ENCODE results near the gene SPATA2. TPM values are rescaled to one million over a fixed set of nuclear protein-coding genes. Genes with fewer than 3 reads are reported as not detected.
"Not testable (repeated sequence)": the region's sequence is repeated elsewhere in the genome, so short reads cannot be mapped to it uniquely, and the experiment has no call there.

SPATA2 gene, protein sequence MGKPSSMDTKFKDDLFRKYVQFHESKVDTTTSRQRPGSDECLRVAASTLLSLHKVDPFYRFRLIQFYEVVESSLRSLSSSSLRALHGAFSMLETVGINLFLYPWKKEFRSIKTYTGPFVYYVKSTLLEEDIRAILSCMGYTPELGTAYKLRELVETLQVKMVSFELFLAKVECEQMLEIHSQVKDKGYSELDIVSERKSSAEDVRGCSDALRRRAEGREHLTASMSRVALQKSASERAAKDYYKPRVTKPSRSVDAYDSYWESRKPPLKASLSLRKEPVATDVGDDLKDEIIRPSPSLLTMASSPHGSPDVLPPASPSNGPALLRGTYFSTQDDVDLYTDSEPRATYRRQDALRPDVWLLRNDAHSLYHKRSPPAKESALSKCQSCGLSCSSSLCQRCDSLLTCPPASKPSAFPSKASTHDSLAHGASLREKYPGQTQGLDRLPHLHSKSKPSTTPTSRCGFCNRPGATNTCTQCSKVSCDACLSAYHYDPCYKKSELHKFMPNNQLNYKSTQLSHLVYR
- total RNA-seq = 10 to 100 TPM; 11.2 to 11.6 TPM

DNA sequence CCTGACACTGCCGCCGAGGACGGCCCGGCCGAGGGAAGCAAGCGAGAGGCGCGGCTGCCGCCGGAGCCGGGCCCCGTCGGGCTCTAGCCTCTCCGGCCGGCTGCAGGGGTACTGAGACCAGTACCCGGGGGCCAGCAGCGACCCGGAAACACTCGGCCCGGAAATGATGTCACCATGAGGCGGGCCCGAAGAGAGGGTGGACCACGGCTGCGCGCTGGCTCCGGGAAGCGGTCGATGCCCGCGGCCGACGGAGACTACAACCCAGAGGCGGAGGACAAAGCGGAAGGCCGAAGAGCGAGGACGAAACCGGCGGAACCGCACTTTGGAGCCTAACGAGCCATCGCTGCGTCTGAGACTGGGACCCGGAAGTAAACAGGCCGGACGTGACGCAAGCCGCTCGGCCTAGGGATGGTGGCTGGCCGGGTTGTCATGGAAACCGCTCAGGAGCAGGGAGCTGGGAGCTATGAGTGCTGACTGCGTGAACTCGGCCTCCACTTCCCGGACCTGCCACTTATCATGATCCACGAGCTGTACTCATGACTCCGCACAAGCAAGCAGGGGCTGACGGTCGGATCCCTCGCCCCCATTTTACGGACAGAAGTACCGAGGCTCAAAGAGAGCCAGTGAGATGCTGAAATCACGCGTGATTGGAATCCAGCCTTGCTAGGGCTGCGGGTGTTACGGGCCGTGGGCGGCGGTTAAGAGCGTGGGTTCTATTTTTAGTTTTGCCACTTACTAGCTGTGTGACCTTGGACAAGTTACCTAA lies at the start of gene SPATA2:
Gene SPATA2 (minus strand): TSS at position 150 of the 766 bp plus-strand sequence. CDS start 7,039 bp downstream, outside the sequence.
- peak within 1 kb of the TSS; percentile 91 for H3K4me3 Mint-ChIP-seq
- peaks cover 28% of the 10 kb centered on the region for H3K4me1 Mint-ChIP-seq
- DNase-seq = peak; percentile 91
- no peaks in the 10 kb centered on the region for H3K27me3 Mint-ChIP-seq
- H3K27ac Mint-ChIP-seq = peak within 1 kb of the TSS; percentile 100
- no peaks in the 10 kb centered on the region for H3K9me3 Mint-ChIP-seq
- no peaks in the 10 kb centered on the region for H3K36me3 Mint-ChIP-seq

- Mint-ChIP-seq H3K4me3 (no peak overlapping the region), H3K9me3 (no peaks in the 10 kb centered on the region), H3K27ac (no peak overlapping the region), H3K27me3 (no peaks in the 10 kb centered on the region), H3K4me1 (peaks cover 5% of the 10 kb centered on the region), H3K36me3 (peaks cover 12% of the 10 kb centered on the region)
- no peak for DNase-seq
Measured at GRCh38 chr20:49961413-49961812, 46.1 kb upstream of the SPATA2 start.

- not testable (repeated sequence) for DNase-seq, H3K4me1 Mint-ChIP-seq, H3K9me3 Mint-ChIP-seq, H3K27ac Mint-ChIP-seq, H3K4me3 Mint-ChIP-seq, H3K27me3 Mint-ChIP-seq
- peaks cover 23% of the 10 kb centered on the region for H3K36me3 Mint-ChIP-seq
Measured at GRCh38 chr20:49957089-49957938, 42.0 kb upstream of the SPATA2 start.

- Mint-ChIP-seq H3K27ac (no peak overlapping the region), H3K9me3 (no peaks in the 10 kb centered on the region), H3K4me3 (no peak overlapping the region), H3K4me1 (peaks cover 5% of the 10 kb centered on the region), H3K36me3 (peaks cover 24% of the 10 kb centered on the region), H3K27me3 (no peaks in the 10 kb centered on the region)
- DNase-seq = no peak
Measured at GRCh38 chr20:49956689-49957088, 41.4 kb upstream of the SPATA2 start.

DNA sequence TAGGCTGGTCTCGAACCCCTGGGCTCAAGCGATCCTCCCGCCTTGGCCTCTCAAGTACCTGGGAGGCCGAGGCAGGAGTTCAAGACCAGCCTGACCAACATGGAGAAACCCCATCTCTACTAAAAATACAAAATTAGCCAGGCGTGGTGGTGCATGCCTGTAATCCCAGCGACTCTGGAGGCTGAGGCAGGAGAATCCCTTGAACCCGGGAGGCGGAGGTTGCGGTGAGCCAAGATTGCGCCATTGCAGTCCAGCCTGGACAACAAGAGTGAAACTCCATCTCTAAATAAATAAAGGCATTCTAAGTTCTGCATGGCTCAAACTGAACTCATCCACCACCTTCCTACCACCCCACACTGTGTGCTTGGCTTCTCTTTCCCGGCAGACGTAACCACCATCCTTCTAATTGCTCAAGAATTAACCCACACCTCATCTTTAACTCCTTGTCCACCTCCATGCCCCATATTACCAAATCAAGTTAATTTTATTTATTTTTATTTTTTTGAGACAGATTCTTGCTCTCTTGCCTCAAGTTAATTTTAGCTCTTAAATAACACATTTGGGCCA lies 40.6 kb upstream of the SPATA2 start:
- not testable (repeated sequence) for H3K27me3 Mint-ChIP-seq, DNase-seq, H3K4me1 Mint-ChIP-seq, H3K9me3 Mint-ChIP-seq, H3K27ac Mint-ChIP-seq, H3K4me3 Mint-ChIP-seq
- peaks cover 29% of the 10 kb centered on the region for H3K36me3 Mint-ChIP-seq

GRCh38 chr20:49955167-49955566 lies 39.8 kb upstream of the SPATA2 start:
- Mint-ChIP-seq H3K27ac (peak overlapping the region; percentile 27), H3K4me1 (peaks cover 13% of the 10 kb centered on the region), H3K9me3 (no peaks in the 10 kb centered on the region), H3K4me3 (no peak overlapping the region), H3K36me3 (peaks cover 29% of the 10 kb centered on the region), H3K27me3 (no peaks in the 10 kb centered on the region)
- no peak for DNase-seq

DNA sequence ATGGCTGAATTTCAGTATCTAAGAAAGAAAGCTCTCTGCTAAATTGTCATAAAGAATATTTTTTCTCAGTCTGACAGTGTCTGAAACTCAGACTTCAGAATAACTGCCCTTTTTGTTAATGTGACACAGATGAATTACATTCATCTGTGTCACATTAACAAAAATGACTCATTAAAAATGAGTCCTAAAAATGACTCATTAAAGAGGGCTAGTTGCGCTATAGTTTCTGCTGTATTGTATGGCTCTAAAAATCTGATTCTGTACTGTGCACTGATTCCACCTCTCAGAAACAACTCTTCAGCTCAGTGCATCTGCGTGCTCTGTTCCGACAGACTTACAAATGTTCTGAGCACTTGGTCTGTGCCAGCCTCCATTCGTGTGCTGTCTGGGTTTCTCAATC lies 35.8 kb upstream of the SPATA2 start:
- peaks cover 12% of the 10 kb centered on the region for H3K4me1 Mint-ChIP-seq
- no peaks in the 10 kb centered on the region for H3K9me3 Mint-ChIP-seq
- peaks cover 3% of the 10 kb centered on the region for H3K27me3 Mint-ChIP-seq
- DNase-seq = no peak
- no peak overlapping the region for H3K4me3 Mint-ChIP-seq
- no peak overlapping the region for H3K27ac Mint-ChIP-seq
- H3K36me3 Mint-ChIP-seq = peaks cover 41% of the 10 kb centered on the region

DNA sequence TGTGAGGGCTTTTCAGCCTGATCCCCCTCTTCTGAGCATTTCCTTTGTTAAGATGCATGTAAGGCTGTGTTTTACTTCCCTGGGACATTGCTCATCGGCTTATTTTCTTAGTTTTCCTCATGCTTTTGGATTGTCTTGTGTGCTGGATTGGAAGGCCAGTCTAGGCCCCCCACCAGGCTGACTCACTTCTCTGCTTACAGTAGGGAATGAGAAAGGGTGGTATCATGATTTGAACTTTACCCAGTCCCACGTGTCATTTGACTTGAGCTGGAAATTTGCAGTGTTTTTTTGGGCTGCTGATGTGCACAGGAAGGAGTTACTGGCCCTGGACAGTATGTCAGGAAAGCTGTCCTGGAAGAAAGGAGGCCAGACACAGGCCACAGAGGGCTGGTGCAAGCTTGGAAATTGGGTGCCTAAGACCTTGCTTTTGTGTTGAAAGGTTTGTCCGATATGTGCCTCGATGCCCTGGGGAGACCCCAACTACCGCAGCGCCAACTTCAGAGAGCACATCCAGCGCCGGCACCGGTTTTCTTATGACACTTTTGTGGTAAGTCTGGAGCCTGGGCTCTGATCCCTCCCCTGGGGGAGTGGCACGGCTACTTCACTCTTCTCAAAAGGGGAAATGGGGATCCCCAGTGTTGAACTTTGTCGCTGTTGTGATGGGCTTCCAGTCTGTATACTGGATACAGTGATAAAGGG lies 33.6 kb upstream of the SPATA2 start:
- DNase-seq = no peak
- no peaks in the 10 kb centered on the region for H3K9me3 Mint-ChIP-seq
- peaks cover 12% of the 10 kb centered on the region for H3K4me1 Mint-ChIP-seq
- no peak overlapping the region for H3K27ac Mint-ChIP-seq
- H3K27me3 Mint-ChIP-seq = peaks cover 3% of the 10 kb centered on the region
- no peak overlapping the region for H3K4me3 Mint-ChIP-seq
- H3K36me3 Mint-ChIP-seq = peaks cover 51% of the 10 kb centered on the region

DNA sequence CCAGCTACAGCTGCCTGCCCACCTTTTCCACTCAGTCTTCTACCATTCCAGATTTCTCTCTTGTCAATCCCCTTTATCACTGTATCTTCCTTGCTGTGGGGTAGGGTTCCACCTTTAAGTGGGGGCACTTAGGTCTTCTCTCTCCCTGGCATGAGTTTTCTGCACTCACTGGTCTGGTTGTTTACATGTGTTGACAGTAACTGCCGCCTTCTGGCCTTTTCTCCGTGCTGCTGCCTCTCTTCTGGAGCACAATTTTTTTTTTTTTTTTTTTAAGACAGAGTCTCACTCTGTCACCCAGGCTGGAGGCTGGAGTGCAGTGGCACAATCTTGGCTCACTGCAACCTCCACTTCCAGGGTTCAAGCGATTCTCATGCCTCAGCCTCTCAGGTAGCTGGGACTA lies 32.8 kb upstream of the SPATA2 start:
- H3K4me3 Mint-ChIP-seq = no peak overlapping the region
- no peaks in the 10 kb centered on the region for H3K9me3 Mint-ChIP-seq
- H3K27me3 Mint-ChIP-seq = peaks cover 3% of the 10 kb centered on the region
- no peak for DNase-seq
- H3K27ac Mint-ChIP-seq = no peak overlapping the region
- peaks cover 52% of the 10 kb centered on the region for H3K36me3 Mint-ChIP-seq
- peaks cover 12% of the 10 kb centered on the region for H3K4me1 Mint-ChIP-seq

GRCh38 chr20:49945701-49946477 lies 30.6 kb upstream of the SPATA2 start:
- peaks cover 47% of the 10 kb centered on the region for H3K36me3 Mint-ChIP-seq
- no peak for DNase-seq
- no peak overlapping the region for H3K27ac Mint-ChIP-seq
- no peak overlapping the region for H3K4me3 Mint-ChIP-seq
- H3K27me3 Mint-ChIP-seq = peaks cover 3% of the 10 kb centered on the region
- H3K4me1 Mint-ChIP-seq = peaks cover 18% of the 10 kb centered on the region
- no peaks in the 10 kb centered on the region for H3K9me3 Mint-ChIP-seq

DNA sequence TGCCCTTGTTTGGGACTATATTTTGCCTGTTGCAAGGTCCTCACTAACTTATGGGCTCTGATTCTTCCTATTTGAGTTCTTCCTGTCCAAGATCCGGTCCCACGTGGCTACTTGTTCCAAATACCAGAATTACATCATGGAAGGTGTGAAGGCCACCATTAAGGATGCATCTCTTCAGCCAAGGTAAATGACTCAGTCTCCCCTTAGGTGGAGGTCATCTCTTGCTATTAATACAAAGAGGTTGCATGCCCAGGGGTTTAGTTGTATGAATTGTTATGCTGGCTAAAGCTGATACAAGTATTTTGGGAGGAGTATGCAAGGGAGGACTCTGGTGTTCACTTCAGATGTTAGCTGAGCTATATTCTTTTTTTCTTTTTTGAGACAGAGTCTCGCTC lies 30.0 kb upstream of the SPATA2 start:
- peaks cover 16% of the 10 kb centered on the region for H3K4me1 Mint-ChIP-seq
- H3K9me3 Mint-ChIP-seq = no peaks in the 10 kb centered on the region
- H3K4me3 Mint-ChIP-seq = no peak overlapping the region
- no peak overlapping the region for H3K27ac Mint-ChIP-seq
- H3K27me3 Mint-ChIP-seq = peaks cover 3% of the 10 kb centered on the region
- peaks cover 47% of the 10 kb centered on the region for H3K36me3 Mint-ChIP-seq
- no peak for DNase-seq

- Mint-ChIP-seq H3K36me3 (peaks cover 48% of the 10 kb centered on the region), H3K27me3 (no peaks in the 10 kb centered on the region), H3K27ac (no peak overlapping the region), H3K4me3 (no peak overlapping the region), H3K9me3 (no peaks in the 10 kb centered on the region), H3K4me1 (peaks cover 25% of the 10 kb centered on the region)
- DNase-seq = no peak
Measured at GRCh38 chr20:49942942-49943341, 27.6 kb upstream of the SPATA2 start.

DNA sequence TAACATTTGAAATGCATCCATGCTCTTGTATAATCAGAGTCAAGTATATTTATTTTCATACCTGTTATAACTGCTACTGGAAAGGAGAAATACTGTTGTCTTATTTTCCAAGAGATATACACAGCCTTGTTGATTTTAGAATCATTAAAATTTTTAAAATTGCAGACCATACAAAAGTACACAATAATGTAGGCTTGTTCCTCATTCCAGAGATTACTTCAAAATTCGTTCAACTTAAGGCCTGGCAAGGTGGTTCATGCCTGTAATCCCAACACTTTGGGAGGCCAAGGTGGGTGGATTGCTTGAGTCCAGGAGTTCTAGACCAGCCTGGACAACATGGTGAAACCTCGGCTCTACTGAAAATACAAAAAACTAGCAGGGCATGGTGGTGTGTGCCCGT lies 27.0 kb upstream of the SPATA2 start:
- no peaks in the 10 kb centered on the region for H3K9me3 Mint-ChIP-seq
- H3K36me3 Mint-ChIP-seq = peaks cover 50% of the 10 kb centered on the region
- no peak overlapping the region for H3K27ac Mint-ChIP-seq
- no peaks in the 10 kb centered on the region for H3K27me3 Mint-ChIP-seq
- no peak overlapping the region for H3K4me3 Mint-ChIP-seq
- no peak for DNase-seq
- peaks cover 31% of the 10 kb centered on the region for H3K4me1 Mint-ChIP-seq
